ENCODE measurements around the gene PA2G4.
A peak's percentile ranks its signal among the peaks of the same experiment; 100 is the strongest.

The PA2G4 gene

GRCh38 chr12:56160193-56160763, 55.9 kb downstream of the PA2G4 start:
- H3K27ac ChIP-seq: peak overlapping the region; percentile 94
- TF ChIP-seq, protein P1, sequence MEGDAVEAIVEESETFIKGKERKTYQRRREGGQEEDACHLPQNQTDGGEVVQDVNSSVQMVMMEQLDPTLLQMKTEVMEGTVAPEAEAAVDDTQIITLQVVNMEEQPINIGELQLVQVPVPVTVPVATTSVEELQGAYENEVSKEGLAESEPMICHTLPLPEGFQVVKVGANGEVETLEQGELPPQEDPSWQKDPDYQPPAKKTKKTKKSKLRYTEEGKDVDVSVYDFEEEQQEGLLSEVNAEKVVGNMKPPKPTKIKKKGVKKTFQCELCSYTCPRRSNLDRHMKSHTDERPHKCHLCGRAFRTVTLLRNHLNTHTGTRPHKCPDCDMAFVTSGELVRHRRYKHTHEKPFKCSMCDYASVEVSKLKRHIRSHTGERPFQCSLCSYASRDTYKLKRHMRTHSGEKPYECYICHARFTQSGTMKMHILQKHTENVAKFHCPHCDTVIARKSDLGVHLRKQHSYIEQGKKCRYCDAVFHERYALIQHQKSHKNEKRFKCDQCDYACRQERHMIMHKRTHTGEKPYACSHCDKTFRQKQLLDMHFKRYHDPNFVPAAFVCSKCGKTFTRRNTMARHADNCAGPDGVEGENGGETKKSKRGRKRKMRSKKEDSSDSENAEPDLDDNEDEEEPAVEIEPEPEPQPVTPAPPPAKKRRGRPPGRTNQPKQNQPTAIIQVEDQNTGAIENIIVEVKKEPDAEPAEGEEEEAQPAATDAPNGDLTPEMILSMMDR (conservative IDR thresholded peaks at IDR 0.05): no peak

DNA sequence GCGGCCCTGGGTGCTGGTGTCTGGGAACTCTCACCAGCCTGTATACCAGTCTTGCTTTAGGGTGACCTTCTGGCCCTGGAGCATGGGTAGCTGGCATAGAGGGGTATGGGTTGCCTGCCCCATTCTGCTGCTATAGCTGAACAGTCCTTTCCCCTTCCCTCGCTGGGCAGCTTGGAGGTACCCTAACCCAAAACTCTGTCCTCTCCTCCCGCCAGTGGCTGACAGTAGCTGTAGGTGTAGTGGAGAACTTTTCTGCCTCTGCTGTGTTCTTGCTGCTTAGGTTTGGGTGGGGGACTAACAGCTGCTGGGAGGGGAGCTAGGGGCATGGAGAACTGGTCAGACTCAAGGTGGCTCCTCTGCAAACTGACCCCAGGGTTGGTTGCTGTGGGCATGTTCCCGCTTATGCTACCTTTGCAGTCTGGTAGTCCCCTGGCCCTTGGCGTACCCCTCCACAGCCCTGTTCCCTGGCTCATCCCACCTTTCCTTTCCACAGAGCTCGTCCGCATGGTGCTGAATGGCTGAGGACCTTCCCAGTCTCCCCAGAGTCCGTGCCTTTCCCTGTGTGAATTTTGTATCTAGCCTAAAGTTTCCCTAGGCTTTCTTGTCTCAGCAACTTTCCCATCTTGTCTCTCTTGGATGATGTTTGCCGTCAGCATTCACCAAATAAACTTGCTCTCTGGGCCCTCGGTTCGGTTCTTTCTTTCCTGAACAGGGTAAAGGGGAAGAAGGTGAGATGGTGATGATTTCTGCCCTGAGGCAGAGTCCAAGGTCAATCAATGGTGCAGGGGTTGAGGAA, 56.7 kb downstream of the PA2G4 start:
- TF ChIP-seq, protein P1 (conservative IDR thresholded peaks at IDR 0.05): no peak
- peak overlapping the region; percentile 94; the same call in 1 of the 2 replicates for H3K27ac ChIP-seq

GRCh38 chr12:56161690-56162351, 57.5 kb downstream of the PA2G4 start:
- H3K27ac ChIP-seq: peak overlapping the region; percentile 94; the same call in 1 of the 2 replicates
- TF ChIP-seq, protein P1 (conservative IDR thresholded peaks at IDR 0.05): no peak

DNA sequence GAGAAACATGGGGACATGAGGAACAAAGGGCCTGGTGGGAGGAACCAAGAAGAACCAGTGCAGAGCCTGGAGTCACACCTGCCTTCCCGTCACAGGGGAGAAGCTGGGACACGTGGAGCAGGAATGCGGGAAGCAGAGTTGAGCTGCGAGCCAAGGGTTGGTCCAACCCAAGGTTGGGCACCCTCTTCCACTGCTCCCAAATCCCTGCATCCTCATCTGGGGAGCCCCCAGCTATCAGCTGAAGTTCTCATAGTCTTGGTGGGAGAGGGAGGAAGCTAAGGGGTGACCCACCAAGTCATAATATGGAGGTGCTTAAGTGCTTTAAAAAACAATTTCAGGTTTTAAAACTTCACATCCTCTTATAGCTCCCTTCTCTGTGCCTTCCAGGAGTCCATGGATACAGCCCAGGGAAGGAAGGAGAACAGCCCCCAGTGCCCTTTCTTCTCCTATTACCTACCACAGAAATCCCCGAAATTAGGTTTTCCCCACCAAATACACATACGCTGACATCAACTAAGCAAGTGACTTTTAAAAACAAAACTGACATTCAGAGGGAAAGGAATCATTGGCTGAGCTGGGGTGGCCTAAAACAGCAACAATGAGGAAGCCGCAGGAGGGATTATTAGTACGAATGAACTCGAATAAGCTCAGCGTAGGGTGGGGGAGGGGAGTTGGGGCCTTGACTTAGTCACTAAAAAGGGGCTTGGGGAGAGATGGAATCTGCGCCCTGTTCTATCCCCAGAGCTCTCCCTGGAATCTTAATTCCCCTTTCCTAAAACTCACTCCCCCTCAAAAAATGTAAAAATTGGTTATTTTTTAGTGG, 58.3 kb downstream of the PA2G4 start:
- no peak overlapping the region for H3K27ac ChIP-seq
- TF ChIP-seq, protein P1 (conservative IDR thresholded peaks at IDR 0.05): no peak
